HL-60 (cell line): Measurements from ENCODE around the gene CLRN1.

ENCODE experiments used
- DNase-seq, 2 experiments: peaks; one replicate each; pipeline ENCODE4 v3.0.0-alpha.2; 2010 to 2020; ENCODE audit warnings: low read depth in 1 of 2, low spot score in 1 of 2
- H3K27ac ChIP-seq: fragments of 250-450 bp; sonication (Bioruptor Pico); replicated peaks from 2 replicates; pipeline ENCODE4 v1.5.1; 2020; ENCODE audit warnings: mild to moderate bottlenecking, moderate library complexity
- H3K27me3 ChIP-seq: fragments of 250-450 bp; sonication (Bioruptor Pico); 2 replicates; pipeline ENCODE4 v1.5.1; 2021; ENCODE audit warnings: mild to moderate bottlenecking, moderate library complexity; ENCODE audit not compliant: insufficient read depth, poor library complexity, severe bottlenecking
- H3K4me3 ChIP-seq: replicated peaks from 2 replicates; pipeline ENCODE4 v1.5.1; 2011; ENCODE audit warnings: mild to moderate bottlenecking, control low read depth, low read length; ENCODE audit not compliant: insufficient read depth
- CTCF ChIP-seq: IDR thresholded peaks from one replicate; pipeline ENCODE4 v1.5.1; 2011; ENCODE audit warnings: low read length, control low read depth, inconsistent platforms; ENCODE audit not compliant: insufficient read depth
- GABPA ChIP-seq: IDR thresholded peaks from 2 replicates; pipeline ENCODE4 v1.6.1; 2012; ENCODE audit warnings: low read depth
- POLR2AphosphoS5 ChIP-seq: IDR thresholded peaks from 2 replicates; pipeline ENCODE4 v1.6.1; 2012; ENCODE audit warnings: low read depth
- SPI1 ChIP-seq: IDR thresholded peaks from 2 replicates; pipeline ENCODE4 v1.6.1; 2012; ENCODE audit warnings: low read depth, mild to moderate bottlenecking, borderline replicate concordance
- TF ChIP-seq, protein P1 (sequence below): IDR thresholded peaks from 2 replicates; pipeline ENCODE4 v1.6.1; 2012; ENCODE audit warnings: low read depth; ENCODE audit not compliant: insufficient replicate concordance

The CLRN1 gene

GRCh38 chr3:151011427-151011826 lies 38.9 kb upstream of the CLRN1 start:
- no peak overlapping the region for H3K27ac ChIP-seq
- no peak for DNase-seq
- TF ChIP-seq POLR2AphosphoS5: no peak
- TF ChIP-seq SPI1: no peak
- no peak for TF ChIP-seq CTCF
- TF ChIP-seq, protein P1, sequence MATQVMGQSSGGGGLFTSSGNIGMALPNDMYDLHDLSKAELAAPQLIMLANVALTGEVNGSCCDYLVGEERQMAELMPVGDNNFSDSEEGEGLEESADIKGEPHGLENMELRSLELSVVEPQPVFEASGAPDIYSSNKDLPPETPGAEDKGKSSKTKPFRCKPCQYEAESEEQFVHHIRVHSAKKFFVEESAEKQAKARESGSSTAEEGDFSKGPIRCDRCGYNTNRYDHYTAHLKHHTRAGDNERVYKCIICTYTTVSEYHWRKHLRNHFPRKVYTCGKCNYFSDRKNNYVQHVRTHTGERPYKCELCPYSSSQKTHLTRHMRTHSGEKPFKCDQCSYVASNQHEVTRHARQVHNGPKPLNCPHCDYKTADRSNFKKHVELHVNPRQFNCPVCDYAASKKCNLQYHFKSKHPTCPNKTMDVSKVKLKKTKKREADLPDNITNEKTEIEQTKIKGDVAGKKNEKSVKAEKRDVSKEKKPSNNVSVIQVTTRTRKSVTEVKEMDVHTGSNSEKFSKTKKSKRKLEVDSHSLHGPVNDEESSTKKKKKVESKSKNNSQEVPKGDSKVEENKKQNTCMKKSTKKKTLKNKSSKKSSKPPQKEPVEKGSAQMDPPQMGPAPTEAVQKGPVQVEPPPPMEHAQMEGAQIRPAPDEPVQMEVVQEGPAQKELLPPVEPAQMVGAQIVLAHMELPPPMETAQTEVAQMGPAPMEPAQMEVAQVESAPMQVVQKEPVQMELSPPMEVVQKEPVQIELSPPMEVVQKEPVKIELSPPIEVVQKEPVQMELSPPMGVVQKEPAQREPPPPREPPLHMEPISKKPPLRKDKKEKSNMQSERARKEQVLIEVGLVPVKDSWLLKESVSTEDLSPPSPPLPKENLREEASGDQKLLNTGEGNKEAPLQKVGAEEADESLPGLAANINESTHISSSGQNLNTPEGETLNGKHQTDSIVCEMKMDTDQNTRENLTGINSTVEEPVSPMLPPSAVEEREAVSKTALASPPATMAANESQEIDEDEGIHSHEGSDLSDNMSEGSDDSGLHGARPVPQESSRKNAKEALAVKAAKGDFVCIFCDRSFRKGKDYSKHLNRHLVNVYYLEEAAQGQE: no peak
- TF ChIP-seq GABPA: no peak
- H3K27me3 ChIP-seq: peaks cover 6% of the 10 kb centered on the region
- H3K4me3 ChIP-seq: no peak overlapping the region

DNA sequence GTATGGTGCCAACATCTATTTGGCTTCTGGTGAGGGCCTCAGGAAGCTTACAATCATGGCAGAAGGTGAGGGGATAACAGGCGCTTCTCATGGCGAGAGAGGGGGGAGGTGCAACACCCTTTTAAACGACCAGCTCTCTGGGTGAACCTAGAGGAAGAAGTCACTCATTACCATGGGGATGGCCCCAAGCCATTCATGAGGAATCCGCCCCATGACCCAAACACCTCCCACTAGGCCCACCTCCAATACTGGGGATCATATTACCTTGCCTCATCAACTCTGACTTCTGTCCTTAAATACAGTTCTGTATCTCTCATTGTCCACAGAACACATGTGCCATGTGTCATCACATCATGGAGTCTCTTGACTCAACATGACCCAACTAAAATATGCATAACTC lies 37.5 kb upstream of the CLRN1 start:
- DNase-seq: no peak
- peaks cover 6% of the 10 kb centered on the region for H3K27me3 ChIP-seq

DNA sequence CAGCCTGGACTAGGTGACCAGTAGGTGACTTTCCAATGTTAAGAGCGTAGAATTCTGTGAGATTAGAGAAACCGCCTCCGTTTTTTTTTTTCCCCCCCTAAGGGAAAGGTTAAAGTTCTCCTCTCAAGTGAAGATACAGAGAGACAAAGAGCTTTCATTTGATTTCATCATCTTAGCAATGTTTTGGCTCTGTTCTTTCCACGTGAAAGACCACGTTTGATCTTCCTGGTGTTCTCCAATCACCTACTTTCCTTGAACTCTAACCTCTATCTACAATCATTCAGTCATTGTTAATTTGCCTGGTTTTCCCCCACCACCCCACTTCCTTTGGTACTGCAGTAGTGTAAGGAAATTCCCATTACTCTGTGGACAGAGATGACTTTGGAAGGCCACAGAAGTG lies 36.9 kb upstream of the CLRN1 start:
- TF ChIP-seq, protein P1: no peak
- no peak for TF ChIP-seq POLR2AphosphoS5
- TF ChIP-seq SPI1: no peak
- no peak for TF ChIP-seq GABPA
- no peak for TF ChIP-seq CTCF
- Histone ChIP-seq H3K27ac (no peak overlapping the region), H3K4me3 (no peak overlapping the region), H3K27me3 (peaks cover 4% of the 10 kb centered on the region)
- no peak for DNase-seq

More for the DNA sequence above, 37.5 kb upstream of the CLRN1 start:
- no peak overlapping the region for H3K4me3 ChIP-seq
- H3K27ac ChIP-seq: no peak overlapping the region
- no peak for TF ChIP-seq POLR2AphosphoS5
- TF ChIP-seq, protein P1: no peak
- TF ChIP-seq SPI1: no peak

GRCh38 chr3:151008699-151009098 lies 36.2 kb upstream of the CLRN1 start:
- Histone ChIP-seq H3K27ac (no peak overlapping the region), H3K27me3 (peaks cover 2% of the 10 kb centered on the region), H3K4me3 (no peak overlapping the region)
- no peak for DNase-seq
- TF ChIP-seq CTCF (no peak), SPI1 (no peak), GABPA (no peak), POLR2AphosphoS5 (no peak)
- TF ChIP-seq, protein P1: no peak
